Suppressor macrophage (primary cell): ENCODE measurements around the gene RHBDF2.
"Not testable (repeated sequence)": the region's sequence is repeated elsewhere in the genome, so short reads cannot be mapped to it uniquely, and the experiment has no call there.

Experiments used
- DNase-seq, 4 experiments: peaks; one replicate each; pipeline ENCODE4 v3.0.0-alpha.2; 2020 to 2022

The RHBDF2 gene

GRCh38 chr17:76524598-76525512 is 23.6 kb upstream of the RHBDF2 start:
- no peak for DNase-seq

- DNase-seq = peak; percentile 72 to 88 (median 83)
Measured at GRCh38 chr17:76523084-76524037, 22.1 kb upstream of the RHBDF2 start.

GRCh38 chr17:76521683-76522082 is 20.5 kb upstream of the RHBDF2 start:
- DNase-seq = not testable (repeated sequence)

GRCh38 chr17:76521262-76521661 is 20.0 kb upstream of the RHBDF2 start:
- DNase-seq = no peak

- DNase-seq = no peak
Measured at GRCh38 chr17:76519048-76519966, 18.1 kb upstream of the RHBDF2 start.

GRCh38 chr17:76517638-76518038 is 16.4 kb upstream of the RHBDF2 start:
- DNase-seq = peak; percentile 84 to 95 (median 92)

GRCh38 chr17:76515274-76515949 is 14.2 kb upstream of the RHBDF2 start:
- DNase-seq = peak; percentile 95 to 99 (median 96)

GRCh38 chr17:76514355-76514754 is 13.1 kb upstream of the RHBDF2 start:
- not testable (repeated sequence) for DNase-seq

GRCh38 chr17:76513306-76513692 is 12.1 kb upstream of the RHBDF2 start:
- peak in 1 of 4 experiments; percentile 34 for DNase-seq

- DNase-seq = no peak
Measured at GRCh38 chr17:76512366-76513305, 11.4 kb upstream of the RHBDF2 start.

- DNase-seq = peak in 2 of 4 experiments; percentile 86 to 89
Measured at GRCh38 chr17:76511668-76512365, 10.6 kb upstream of the RHBDF2 start.

- DNase-seq = no peak
Measured at GRCh38 chr17:76510831-76511244, 9.6 kb upstream of the RHBDF2 start.

GRCh38 chr17:76508472-76509063 is 7.3 kb upstream of the RHBDF2 start:
- DNase-seq = not testable (repeated sequence)

- DNase-seq = peak; percentile 81 to 90 (median 86)
Measured at GRCh38 chr17:76506408-76507345, 5.5 kb upstream of the RHBDF2 start.

GRCh38 chr17:76504117-76504516 is 2.9 kb upstream of the RHBDF2 start:
- peak; percentile 51 to 75 (median 62) for DNase-seq

- peak; percentile 51 to 72 (median 72) for DNase-seq
Measured at GRCh38 chr17:76502341-76503211, 1.4 kb upstream of the RHBDF2 start.

- no peak for DNase-seq
Measured at GRCh38 chr17:76501827-76502307, 644 bp upstream of the RHBDF2 start.
